ENCODE measurements around the gene PKDCC.

Gene PKDCC

GRCh38 chr2:42067521-42067920, 19.7 kb downstream of the PKDCC start:
- no peak for DNase-seq (ENCODE audit: extremely low read depth, low read depth)
- H3K4me3 ChIP-seq (replicated peaks; ENCODE audit: low read depth, low read length), result no peak overlapping the region
- no peak for TF ChIP-seq CTCF (IDR thresholded peaks at IDR 0.05; ENCODE audit: low read depth, low read length, missing control alignments)

GRCh38 chr2:42068571-42069178, 20.9 kb downstream of the PKDCC start:
- no peak for TF ChIP-seq CTCF (IDR thresholded peaks at IDR 0.05; ENCODE audit: low read depth, low read length, missing control alignments)
- no peak overlapping the region for H3K4me3 ChIP-seq (replicated peaks; ENCODE audit: low read depth, low read length)
- no peak for DNase-seq (ENCODE audit: extremely low read depth, low read depth)

- DNase-seq (ENCODE audit: extremely low read depth, low read depth), result no peak
- H3K4me3 ChIP-seq (replicated peaks; ENCODE audit: low read depth, low read length), result no peak overlapping the region
- no peak for TF ChIP-seq CTCF (IDR thresholded peaks at IDR 0.05; ENCODE audit: low read depth, low read length, missing control alignments)
These were observed 21.7 kb downstream of the PKDCC start for GRCh38 chr2:42069568-42069967.

GRCh38 chr2:42071791-42072190, 24.0 kb downstream of the PKDCC start:
- no peak for TF ChIP-seq CTCF (IDR thresholded peaks at IDR 0.05; ENCODE audit: low read depth, low read length, missing control alignments)
- DNase-seq (ENCODE audit: extremely low read depth, low read depth), result no peak
- H3K4me3 ChIP-seq (replicated peaks; ENCODE audit: low read depth, low read length), result no peak overlapping the region

GRCh38 chr2:42072349-42073118, 24.7 kb downstream of the PKDCC start:
- no peak overlapping the region for H3K4me3 ChIP-seq (replicated peaks; ENCODE audit: low read depth, low read length)
- TF ChIP-seq CTCF (IDR thresholded peaks at IDR 0.05; ENCODE audit: low read depth, low read length, missing control alignments), result no peak
- no peak for DNase-seq (ENCODE audit: extremely low read depth, low read depth)

GRCh38 chr2:42073739-42074503, 26.1 kb downstream of the PKDCC start:
- TF ChIP-seq CTCF (IDR thresholded peaks at IDR 0.05; ENCODE audit: low read depth, low read length, missing control alignments), result no peak
- H3K4me3 ChIP-seq (replicated peaks; ENCODE audit: low read depth, low read length), result no peak overlapping the region
- DNase-seq (ENCODE audit: extremely low read depth, low read depth), result no peak
